Liver (tissue), 9 donors: ENCODE data around the gene RALB. TPM values are rescaled to one million over a fixed set of nuclear protein-coding genes. Genes with fewer than 3 reads are reported as not detected.

Source experiments
- DNase-seq: peaks from one replicate; pipeline ENCODE4 v3.0.0-alpha.2; 2017; ENCODE audit warnings: low spot score
- H3K27ac ChIP-seq, 2 donors: one replicate each; pipeline ENCODE4 v1.7.0; 2013; ENCODE audit warnings: inconsistent platforms in 2 of 2, low read length in 2 of 2, control low read depth in 1 of 2, low read depth in 1 of 2, mild to moderate bottlenecking in 1 of 2
- H3K27me3 ChIP-seq, 4 donors: one replicate each; pipeline versions ENCODE4 v1.6.1 to v1.7.0; 2013; ENCODE audit warnings: low read length in 3 of 4, inconsistent platforms in 1 of 4, mild to moderate bottlenecking in 1 of 4, moderate library complexity in 1 of 4; ENCODE audit not compliant: control insufficient read depth in 4 of 4, insufficient read depth in 4 of 4
- H3K36me3 ChIP-seq, 4 donors: one replicate each; pipeline versions ENCODE4 v1.6.1 to v1.7.0; 2013; ENCODE audit warnings: low read length in 3 of 4, mild to moderate bottlenecking in 3 of 4, low read depth in 1 of 4, moderate library complexity in 1 of 4; ENCODE audit not compliant: control insufficient read depth in 4 of 4, insufficient read depth in 3 of 4
- H3K4me1 ChIP-seq, 4 donors: one replicate each; pipeline versions ENCODE4 v1.6.1 to v1.7.0; 2013; ENCODE audit warnings: low read length in 3 of 4, mild to moderate bottlenecking in 3 of 4, moderate library complexity in 1 of 4; ENCODE audit not compliant: control insufficient read depth in 4 of 4, insufficient read depth in 4 of 4
- H3K4me3 ChIP-seq, 3 donors: one replicate each; pipeline versions ENCODE4 v1.6.1 to v1.7.0; 2013; ENCODE audit warnings: low read length in 3 of 3, control low read depth in 1 of 3, low read depth in 1 of 3, mild to moderate bottlenecking in 1 of 3
- H3K9ac ChIP-seq, 2 donors: one replicate each; pipeline ENCODE4 v1.7.0; 2013; ENCODE audit warnings: low read length in 2 of 2, mild to moderate bottlenecking in 2 of 2, moderate library complexity in 2 of 2, control low read depth in 1 of 2, low read depth in 1 of 2
- H3K9me3 ChIP-seq, 4 donors: one replicate each; pipeline versions ENCODE4 v1.6.1 to v1.7.0; 2013; ENCODE audit warnings: low read length in 3 of 4; ENCODE audit not compliant: control insufficient read depth in 4 of 4
- ATF3 ChIP-seq: IDR thresholded peaks from 2 replicates; pipeline ENCODE4 v1.6.1; 2016; ENCODE audit warnings: antibody characterized with exemption
- CTCF ChIP-seq: fragments of 150-350 bp; IDR thresholded peaks from 2 replicates; pipeline ENCODE4 v1.5.1; 2017; ENCODE audit warnings: improper control_type of control experiment, low read depth, low read length; ENCODE audit not compliant: missing input control
- EGR1 ChIP-seq, 2 donors: IDR thresholded peaks; 2 replicates each; pipeline ENCODE4 v1.6.1; 2016 to 2018; ENCODE audit warnings: antibody characterized with exemption in 2 of 2, low read depth in 2 of 2
- FOXA1 ChIP-seq: IDR thresholded peaks from 2 replicates; pipeline ENCODE4 v1.6.1; 2016; ENCODE audit warnings: antibody characterized with exemption
- FOXA2 ChIP-seq: IDR thresholded peaks from 2 replicates; pipeline ENCODE4 v1.6.1; 2016; ENCODE audit warnings: antibody characterized with exemption
- GABPA ChIP-seq, 2 donors: IDR thresholded peaks in 1 of 2; conservative IDR thresholded peaks in 1 of 2; 2 replicates each; pipeline ENCODE4 v1.6.1; 2016; ENCODE audit warnings: antibody characterized with exemption in 2 of 2, mild to moderate bottlenecking in 1 of 2, moderate library complexity in 1 of 2
- HNF4A ChIP-seq, 2 donors: conservative IDR thresholded peaks; 2 replicates each; pipeline ENCODE4 v1.6.1; 2016; ENCODE audit warnings: antibody characterized with exemption in 2 of 2, mild to moderate bottlenecking in 2 of 2
- HNF4G ChIP-seq: IDR thresholded peaks from 2 replicates; pipeline ENCODE4 v1.6.1; 2016; ENCODE audit warnings: antibody characterized with exemption
- JUND ChIP-seq, 2 donors: IDR thresholded peaks; 2 replicates each; pipeline ENCODE4 v1.6.1; 2016; ENCODE audit warnings: antibody characterized with exemption in 2 of 2
- MAX ChIP-seq: IDR thresholded peaks from 2 replicates; pipeline ENCODE4 v1.6.1; 2016; ENCODE audit warnings: antibody characterized with exemption
- NR2F2 ChIP-seq: IDR thresholded peaks from 2 replicates; pipeline ENCODE4 v1.6.1; 2016; ENCODE audit warnings: antibody characterized with exemption
- RAD21 ChIP-seq, 2 donors: IDR thresholded peaks; 2 replicates each; pipeline ENCODE4 v1.6.1; 2016; ENCODE audit warnings: antibody characterized with exemption in 2 of 2, mild to moderate bottlenecking in 2 of 2
- REST ChIP-seq: IDR thresholded peaks from 2 replicates; pipeline ENCODE4 v1.6.1; 2016; ENCODE audit warnings: antibody characterized with exemption, mild to moderate bottlenecking
- RXRA ChIP-seq, 2 donors: IDR thresholded peaks; 2 replicates each; pipeline ENCODE4 v1.6.1; 2017 to 2018; ENCODE audit warnings: antibody characterized with exemption in 2 of 2, mild to moderate bottlenecking in 1 of 2
- SP1 ChIP-seq: IDR thresholded peaks from 2 replicates; pipeline ENCODE4 v1.6.1; 2018; ENCODE audit warnings: antibody characterized with exemption, mild to moderate bottlenecking
- TAF1 ChIP-seq: conservative IDR thresholded peaks from 2 replicates; pipeline ENCODE4 v1.6.1; 2016; ENCODE audit warnings: antibody characterized with exemption, mild to moderate bottlenecking
- YY1 ChIP-seq: IDR thresholded peaks from 2 replicates; pipeline ENCODE4 v1.6.1; 2016; ENCODE audit warnings: antibody characterized with exemption, mild to moderate bottlenecking
- ZBTB33 ChIP-seq: IDR thresholded peaks from 2 replicates; pipeline ENCODE4 v1.6.1; 2016; ENCODE audit warnings: antibody characterized with exemption
- WGBS: extraction: QIAGEN DNeasy Blood & Tissue Kit; methylation state at CpG from one replicate; pipeline ENCODE4 v1.1.7; 2013; 5-methylcytosine and 5-hydroxymethylcytosine counted together
- polyA plus RNA-seq, 2 donors: library from polyadenylated mRNA; stranded (reverse) in 1 of 2; unstranded in 1 of 2; fragments of 200-250 nt in 1 of 2; fragments of >200 nt in 1 of 2; fragmentation: Nextera tagmentation in 1 of 2; extraction: Ambion mirVana in 1 of 2; gene quantifications; one replicate each; pipeline versions ENCODE4 v1.2.1 to v1.2.3, GENCODE V29; 2013 to 2015
- total RNA-seq, 2 donors: library from RNA; depleted of rRNA; stranded (reverse); fragments of >200 nt; gene quantifications; one replicate each; pipeline ENCODE4 v1.2.3, GENCODE V29; 2014
- donor health status: healthy.
- donor health status: healthy.
- donor health status: healthy.
- donor health status: healthy.
- donor health status: healthy.

The RALB gene
- total and polyA plus RNA-seq, 4 donors, result 11.1 to 26.4 (median 20.1) TPM

DNA sequence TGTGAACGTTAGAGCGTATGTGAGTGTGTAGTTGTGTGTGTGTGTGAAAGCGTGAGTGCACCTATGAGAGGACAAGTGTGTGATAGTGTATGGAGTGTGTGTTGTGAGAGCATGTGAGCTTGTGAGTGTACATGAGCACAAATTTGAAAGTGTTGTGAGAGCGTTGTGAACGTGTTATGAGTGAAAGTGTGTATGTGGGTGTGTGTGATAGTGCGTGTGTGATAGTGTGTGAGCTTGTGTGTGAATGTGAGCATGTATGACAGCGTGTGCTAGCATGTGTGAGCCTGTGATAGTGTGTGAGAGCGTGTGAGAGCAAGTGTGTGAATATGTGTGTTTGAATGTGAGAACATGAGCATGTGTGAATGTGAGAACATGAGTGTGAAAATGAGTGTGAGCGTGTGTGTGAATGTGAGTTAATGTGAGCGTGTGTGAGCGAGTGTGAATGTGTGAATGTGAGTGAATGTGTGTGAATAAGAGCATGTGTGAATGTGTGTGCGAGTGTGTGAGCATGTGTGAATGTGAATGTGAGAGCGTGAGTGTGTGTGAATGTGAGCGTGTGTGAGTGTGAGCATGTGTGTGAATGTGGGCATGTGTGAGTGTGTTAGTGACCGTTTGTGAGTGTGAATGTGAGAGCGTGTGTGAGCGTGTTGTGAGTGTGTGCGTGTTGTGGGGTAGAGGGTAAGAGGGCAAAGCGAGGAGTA is 25.0 kb downstream of the RALB start:
- Histone ChIP-seq H3K4me3 (no peak overlapping the region), H3K36me3 (peaks cover 0 to 8% (median 5%) of the 10 kb centered on the region in 4 donors), H3K27me3 (no peaks in the 10 kb centered on the region), H3K9ac (no peak overlapping the region), H3K4me1 (no peaks in the 10 kb centered on the region), H3K27ac (no peak overlapping the region), H3K9me3 (no peaks in the 10 kb centered on the region)
- TF ChIP-seq TAF1 (no peak), EGR1 (IDR thresholded peaks at IDR 0.05; ENCODE audit: low read depth in 2 of 2) (no peak), FOXA2 (no peak), HNF4G (no peak), SP1 (no peak), GABPA (IDR thresholded peaks at IDR 0.05 in 1 of 2, conservative IDR thresholded peaks at IDR 0.05 in 1 of 2) (no peak), NR2F2 (no peak), REST (no peak), JUND (IDR thresholded peaks at IDR 0.05) (no peak), CTCF (no peak), RXRA (IDR thresholded peaks at IDR 0.05) (no peak), FOXA1 (no peak), RAD21 (IDR thresholded peaks at IDR 0.05) (no peak), HNF4A (conservative IDR thresholded peaks at IDR 0.05) (no peak), ATF3 (no peak), YY1 (no peak), ZBTB33 (no peak), MAX (no peak)
- 90% methylated on average over 19 of the region's 19 CpGs for WGBS
- DNase-seq, result no peak
